GM18858 (cell line): Measurements from ENCODE around the gene UBR2.

ENCODE experiments used
- ATAC-seq: cut with Tn5 transposase; IDR thresholded peaks from one replicate; pipeline ENCODE4 v1.9.1; 2021; ENCODE audit not compliant: unreplicated experiment

Gene UBR2

DNA sequence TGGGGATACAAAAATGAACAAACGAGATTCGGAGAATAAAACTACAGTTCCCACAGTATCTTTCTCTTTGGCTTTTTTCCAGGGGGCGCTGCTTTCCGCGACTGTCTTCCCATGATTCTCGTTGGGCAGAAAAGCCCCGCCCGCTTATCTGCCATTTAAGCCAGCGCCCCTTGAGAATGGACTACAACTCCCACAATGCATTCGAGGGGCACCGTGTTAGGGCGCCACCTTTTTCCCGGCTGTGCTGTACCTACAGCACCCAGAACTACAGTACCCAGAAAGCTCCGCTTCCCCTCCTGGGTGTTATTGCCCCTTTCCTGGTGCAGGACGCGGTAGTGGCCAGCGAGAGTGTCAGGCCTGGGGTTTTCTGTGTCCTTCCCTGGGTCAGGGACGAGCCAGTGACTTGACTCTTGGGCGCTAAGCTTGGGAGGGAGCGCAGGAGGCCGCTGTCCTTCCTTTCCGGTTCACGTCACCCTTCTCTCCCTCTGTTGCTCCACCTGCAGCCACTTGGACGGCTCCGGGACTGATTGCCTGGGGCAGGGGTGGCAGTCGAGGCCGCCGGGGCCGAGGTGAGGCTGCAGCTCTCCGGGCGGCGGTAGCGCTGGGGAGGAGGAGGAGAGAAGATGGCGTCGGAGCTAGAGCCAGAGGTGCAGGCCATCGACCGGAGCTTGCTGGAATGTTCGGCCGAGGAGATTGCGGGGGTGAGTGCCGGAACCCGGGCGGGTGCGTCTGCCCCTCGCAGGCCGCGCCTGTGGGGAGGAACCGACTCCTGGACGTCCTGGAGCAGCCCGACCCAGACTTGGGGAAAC, at the start of gene UBR2:
Gene UBR2, plus strand, starts transcription at position 333 of the 809 bp plus-strand sequence. Its CDS starts 291 bp downstream, at position 624.
- ATAC-seq: peak; percentile 78

DNA sequence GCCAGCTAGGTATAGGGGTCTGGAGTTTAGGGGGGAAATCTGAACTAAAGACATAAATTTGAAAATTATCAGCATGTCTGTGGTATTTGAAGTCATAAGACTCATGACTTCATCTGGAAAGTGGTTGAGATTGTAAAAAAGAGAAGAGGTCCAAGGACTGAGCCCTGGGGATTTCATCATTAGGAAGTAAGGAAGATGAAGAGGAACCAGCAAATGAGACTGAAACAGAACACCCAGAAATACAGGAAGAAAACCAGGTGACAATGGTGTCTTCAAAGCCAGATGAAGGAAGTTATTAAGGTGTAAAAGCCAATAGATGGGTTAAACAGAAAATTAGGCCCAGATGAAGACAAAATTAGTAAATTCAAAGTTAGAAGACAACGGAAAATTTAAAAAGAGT, 49.1 kb upstream of the UBR2 start:
- ATAC-seq: no peak

- ATAC-seq: no peak
Observed at GRCh38 chr6:42519779-42520178, 44.0 kb upstream of the UBR2 start.

DNA sequence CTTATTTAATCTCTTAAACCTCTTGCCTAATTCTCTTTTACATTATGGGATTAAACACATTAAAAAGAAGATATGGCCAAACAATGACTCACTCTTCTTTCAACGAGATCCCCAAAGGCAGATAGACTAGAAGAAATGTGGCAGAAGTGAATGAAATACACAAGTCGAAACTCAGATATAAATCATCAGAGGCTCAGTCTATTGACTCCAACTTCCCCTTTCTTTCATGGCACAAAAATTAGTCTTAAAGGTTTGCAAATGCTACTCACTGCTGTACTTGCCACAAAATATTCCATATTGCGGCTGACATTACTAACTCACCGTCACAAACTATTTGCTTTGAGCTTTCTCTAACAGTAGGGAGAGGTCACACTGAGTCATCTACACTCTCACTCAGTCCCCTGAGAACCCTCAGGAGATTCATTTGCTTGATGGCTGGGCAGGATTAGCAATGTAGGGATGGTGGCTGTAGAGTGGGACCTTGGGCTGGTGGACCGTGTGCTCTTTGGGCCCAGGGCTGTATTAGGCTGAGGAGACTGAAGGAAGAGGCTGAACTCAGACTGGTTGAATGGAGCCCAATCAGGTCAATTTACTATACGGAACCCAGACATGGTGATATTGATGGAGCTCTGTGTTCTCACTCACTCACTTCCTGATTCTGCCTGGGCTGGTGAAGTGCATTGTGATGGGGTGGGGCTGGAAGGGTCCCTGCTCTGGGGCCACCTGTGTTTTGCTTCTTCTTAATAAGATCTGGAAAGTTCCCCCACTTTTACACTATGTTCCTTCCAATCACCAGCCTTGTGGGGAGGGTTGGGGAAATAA, 42.8 kb upstream of the UBR2 start:
- ATAC-seq: peak; percentile 69

DNA sequence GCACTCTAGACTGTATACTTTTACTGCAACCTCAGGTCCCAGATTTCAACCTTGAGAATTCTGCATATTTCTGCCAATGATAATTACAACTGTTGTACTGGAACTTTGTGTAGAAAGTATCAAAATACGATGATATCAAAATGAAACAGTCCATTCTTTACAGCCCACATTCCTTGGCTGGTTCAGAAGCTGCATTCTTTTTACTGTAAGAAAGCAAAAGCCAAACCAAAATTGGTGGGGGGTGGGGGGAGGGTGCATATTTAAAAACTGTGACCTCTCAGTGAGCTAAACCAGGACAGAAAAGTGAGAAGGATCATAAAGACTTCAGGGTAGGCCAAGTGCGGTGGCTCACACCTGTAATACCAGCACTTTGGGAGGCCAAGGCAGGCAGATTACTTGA, 41.8 kb upstream of the UBR2 start:
- no peak for ATAC-seq

- no peak for ATAC-seq
Observed at GRCh38 chr6:42522942-42523814, 40.7 kb upstream of the UBR2 start.

- ATAC-seq: no peak
Observed at GRCh38 chr6:42525206-42525605, 38.6 kb upstream of the UBR2 start.

DNA sequence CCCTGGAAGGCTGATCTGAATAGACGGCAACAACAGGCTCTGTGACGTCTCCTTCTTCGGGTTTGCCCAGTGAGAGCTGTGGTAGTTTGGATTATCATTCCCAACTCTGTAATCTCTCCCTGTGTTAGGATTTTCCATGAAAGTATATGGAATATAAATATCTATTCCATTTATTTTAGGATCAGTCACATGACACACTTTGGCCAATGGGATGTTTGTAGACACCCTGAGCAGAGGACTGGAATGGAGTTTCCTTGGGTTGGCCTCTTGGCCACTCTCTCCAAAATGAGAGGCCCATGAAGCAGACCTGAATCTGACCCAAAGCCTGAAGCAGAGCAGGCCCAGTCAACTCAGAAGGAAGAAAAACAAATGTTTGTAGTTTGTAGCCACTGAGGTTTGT, 37.2 kb upstream of the UBR2 start:
- ATAC-seq: no peak

GRCh38 chr6:42527204-42527603, 36.6 kb upstream of the UBR2 start:
- no peak for ATAC-seq

GRCh38 chr6:42530296-42530695, 33.5 kb upstream of the UBR2 start:
- no peak for ATAC-seq

DNA sequence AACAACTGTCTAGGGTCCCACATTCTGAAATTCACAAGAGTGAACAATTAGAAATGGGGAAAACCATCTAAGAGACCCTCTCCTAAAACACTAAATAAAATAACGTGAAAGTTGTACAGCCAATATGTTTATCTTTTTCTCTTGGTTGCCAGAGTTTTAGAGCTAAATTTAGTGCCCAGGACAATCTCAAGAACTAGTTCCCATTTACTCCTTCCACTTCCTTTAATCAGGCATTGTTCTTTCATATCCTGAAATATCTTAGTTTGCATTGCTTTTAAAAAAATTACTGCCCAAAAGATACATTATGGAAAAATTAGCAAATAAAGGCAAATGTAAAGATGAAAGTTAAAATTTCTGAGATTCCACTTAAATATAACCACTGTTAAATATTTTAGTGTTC, 33.1 kb upstream of the UBR2 start:
- no peak for ATAC-seq

GRCh38 chr6:42532038-42532669, 31.7 kb upstream of the UBR2 start:
- ATAC-seq: no peak

- ATAC-seq: no peak
Observed at GRCh38 chr6:42533794-42534193, 30.0 kb upstream of the UBR2 start.

DNA sequence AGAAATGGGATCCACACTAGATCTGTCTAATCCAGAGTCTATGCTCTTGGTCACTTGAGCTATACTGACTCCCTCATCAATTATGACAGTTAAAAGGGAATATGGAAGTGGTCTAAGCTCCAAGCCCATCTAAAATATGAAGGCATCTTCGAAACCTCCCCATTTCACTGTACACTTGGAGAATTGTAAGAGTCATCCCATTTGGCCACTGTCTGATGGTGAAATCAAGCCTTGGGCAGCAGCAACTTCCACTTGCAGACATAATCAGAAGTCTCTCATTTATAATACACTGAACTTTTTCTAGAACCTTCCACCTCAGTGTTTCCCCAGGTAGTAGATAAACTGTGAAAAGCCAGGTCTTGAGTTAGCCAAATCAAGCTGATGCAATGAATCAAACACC, 26.3 kb upstream of the UBR2 start:
- no peak for ATAC-seq

GRCh38 chr6:42539135-42539534, 24.7 kb upstream of the UBR2 start:
- ATAC-seq: no peak

DNA sequence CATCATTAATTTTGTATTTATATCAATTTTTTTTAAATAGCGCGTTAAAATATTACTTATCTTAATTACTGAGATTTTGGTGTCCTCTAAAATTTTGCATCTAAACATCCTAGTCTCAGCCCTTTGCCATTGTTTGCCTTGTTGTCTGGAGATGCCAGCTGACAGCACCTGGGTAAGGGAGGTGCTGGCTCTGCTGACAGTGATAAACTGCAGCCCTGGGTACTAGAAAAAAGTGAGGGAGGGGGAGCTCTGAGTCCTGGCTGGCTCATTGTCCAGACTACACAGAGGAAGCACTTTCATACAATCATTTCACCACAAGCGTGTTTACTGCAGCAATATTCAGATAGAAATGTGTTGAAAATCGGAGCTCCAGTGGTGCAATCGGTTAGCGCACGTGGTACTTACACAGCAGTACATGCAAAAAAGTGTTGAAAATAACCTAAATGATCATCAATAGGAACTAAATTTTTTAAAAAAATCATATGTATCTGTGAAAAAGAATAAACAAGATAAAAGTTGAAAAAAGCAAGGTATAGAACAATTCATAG, 18.5 kb upstream of the UBR2 start:
- no peak for ATAC-seq

DNA sequence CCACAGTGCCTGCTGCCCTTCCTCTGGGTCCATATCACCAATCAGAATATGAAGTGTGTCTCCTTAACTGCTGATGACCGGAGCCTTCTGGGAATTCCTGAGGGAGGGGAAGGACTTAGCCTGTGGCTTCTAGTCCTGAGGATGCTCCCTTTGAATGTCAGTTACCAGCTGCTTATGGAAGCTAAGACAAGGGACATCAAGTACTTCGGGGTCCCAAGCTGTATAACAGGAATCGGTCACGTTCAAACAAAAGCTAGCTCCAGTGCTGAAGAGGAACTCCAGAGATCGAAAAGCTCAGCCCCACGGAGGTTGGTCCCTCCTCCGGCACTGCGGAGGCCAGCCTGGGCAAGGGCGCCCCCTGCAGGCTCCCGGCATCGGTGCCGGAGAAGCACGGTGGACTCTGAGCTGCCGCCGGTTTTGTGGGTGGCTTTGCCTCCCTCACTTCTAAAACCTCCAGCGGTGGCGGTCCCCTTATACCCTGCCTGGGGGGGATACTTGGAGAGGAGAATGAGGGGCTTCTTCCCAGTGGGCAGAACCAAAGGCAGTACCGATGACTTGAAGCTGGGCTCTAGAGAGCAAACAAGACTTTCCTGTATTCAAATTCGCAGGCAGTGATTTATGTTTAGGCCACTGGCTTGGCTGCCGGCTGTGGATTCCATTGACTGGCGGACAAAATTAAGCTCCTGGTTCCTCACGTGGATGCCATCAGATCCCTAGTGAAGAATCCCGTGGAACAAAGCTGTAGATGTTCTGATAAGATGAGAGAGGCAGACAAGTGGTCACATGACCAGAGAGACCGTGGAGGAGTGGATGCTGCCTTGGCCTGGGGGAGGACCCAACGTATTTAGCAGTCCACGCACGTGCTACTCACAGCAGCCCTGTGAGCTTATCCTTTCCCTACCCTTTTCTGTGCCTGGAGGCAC, 16.2 kb upstream of the UBR2 start:
- ATAC-seq: peak; percentile 65

GRCh38 chr6:42550277-42550676, 13.6 kb upstream of the UBR2 start:
- ATAC-seq: no peak

DNA sequence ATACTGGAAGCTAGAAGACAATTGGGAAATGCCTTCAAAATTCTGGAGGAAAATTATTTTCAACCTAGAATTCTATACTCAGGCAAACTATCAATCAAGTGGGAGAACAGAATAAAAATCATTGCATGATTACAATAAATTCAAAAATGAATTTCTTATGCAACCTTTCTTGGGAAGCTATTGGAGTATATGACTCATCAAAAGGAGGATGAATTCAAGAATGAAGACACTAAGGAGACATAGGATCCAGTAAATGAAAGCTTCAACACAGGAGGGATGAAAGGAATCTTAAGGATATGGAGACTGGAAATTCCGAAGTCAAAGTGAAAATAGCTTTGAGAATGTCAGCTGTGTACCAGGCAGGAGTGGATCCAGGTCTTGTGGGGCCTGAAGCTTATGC, 12.6 kb upstream of the UBR2 start:
- ATAC-seq: no peak
